Stimulated activated naive CD4-positive, alpha-beta T cell treated with Interleukin-2 at 50 U/mL for 16 hours (primary cell): ENCODE results near the gene SOCS2.
"Not testable (repeated sequence)": the region's sequence is repeated elsewhere in the genome, so short reads cannot be mapped to it uniquely, and the experiment has no call there.

ENCODE experiments used
- DNase-seq: peaks from one replicate; lab custom pipeline; 2025; lab: John Stamatoyannopoulos, UW

SOCS2 gene

DNA sequence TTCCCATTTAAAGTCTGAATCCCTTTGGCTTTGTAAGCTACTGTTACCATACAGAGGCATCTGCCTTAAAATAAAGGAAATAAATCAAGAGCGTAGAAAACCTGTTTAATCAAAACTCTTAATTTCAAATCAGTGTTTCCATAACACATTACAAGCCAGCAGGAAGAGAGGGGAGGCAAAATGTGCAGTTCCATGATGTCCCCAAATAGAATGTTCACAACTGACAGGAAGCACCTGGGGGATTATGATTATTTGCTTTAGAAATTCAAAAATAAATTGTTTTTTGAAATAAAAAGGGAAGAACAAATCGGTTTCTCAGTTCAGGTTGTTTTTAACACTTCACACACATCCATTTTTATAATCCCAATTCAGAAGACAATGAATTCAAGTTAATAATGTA lies 21.4 kb downstream of the SOCS2 start:
- DNase-seq, result no peak

DNA sequence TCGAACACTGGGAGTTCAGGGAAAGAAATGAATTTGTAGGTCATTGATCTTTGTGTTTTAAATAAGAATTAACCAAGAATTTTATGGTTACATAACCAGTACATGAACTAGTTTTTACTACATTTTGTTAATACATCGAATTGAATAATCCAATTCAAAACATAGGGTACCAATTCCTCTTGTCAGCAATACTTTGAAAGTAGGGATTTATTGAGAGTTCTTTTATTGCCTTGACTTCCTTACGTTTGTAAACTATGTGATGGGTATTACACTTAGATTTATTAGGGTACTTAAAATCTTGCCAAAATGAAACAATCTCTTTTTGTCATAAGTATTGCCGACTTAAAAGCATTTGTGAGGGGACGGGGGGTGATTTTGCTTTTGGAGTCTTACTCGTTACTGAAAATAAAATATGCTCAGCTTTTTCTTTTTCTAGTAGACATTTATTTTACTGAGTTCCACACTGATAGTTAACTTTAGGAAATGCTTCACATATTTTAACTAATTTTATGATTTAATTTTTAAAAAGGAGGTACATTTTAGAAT lies 22.4 kb downstream of the SOCS2 start:
- DNase-seq, result no peak

DNA sequence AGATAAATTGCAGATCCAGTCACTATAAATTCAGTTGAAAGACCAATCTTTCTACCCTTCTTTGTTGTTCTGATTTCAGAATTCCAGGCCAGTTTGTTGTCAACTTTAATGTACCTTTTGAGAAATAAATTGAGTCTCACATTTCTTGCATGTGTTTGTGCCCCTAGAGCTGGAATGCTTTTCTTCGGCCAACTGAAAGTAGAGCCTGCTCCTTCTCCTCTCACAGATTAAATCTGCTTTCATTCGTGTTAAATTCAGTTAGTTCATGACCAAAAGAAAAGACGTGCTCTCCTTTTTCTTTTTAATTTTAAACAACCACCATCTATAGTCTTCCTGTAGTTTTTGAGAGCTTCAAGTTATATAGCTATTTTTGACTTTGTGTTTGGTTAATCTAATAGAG lies 22.9 kb downstream of the SOCS2 start:
- no peak for DNase-seq

GRCh38 chr12:93597608-93598007 lies 25.1 kb downstream of the SOCS2 start:
- DNase-seq, result no peak

GRCh38 chr12:93599192-93599591 lies 26.7 kb downstream of the SOCS2 start:
- no peak for DNase-seq

DNA sequence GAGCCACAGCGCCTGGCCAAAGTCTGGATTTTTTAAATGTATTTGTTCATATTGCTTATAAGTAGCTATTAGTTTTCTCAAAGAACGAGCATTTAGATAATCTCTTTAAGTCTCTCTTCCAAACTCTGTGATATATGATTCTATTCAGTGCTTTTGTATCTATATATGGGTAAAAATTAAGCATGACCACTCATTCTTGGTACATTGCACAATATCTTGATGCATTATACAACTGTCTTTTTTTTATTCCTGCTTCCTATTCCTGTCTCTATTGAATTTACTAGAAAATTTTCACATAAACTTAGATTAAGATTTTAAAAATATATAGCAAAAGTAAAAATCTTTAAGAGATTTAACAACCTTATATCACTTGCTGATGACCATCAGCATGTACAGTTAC lies 29.1 kb downstream of the SOCS2 start:
- DNase-seq, result no peak

- no peak for DNase-seq
Observed at GRCh38 chr12:93602897-93603668, 30.6 kb downstream of the SOCS2 start.

DNA sequence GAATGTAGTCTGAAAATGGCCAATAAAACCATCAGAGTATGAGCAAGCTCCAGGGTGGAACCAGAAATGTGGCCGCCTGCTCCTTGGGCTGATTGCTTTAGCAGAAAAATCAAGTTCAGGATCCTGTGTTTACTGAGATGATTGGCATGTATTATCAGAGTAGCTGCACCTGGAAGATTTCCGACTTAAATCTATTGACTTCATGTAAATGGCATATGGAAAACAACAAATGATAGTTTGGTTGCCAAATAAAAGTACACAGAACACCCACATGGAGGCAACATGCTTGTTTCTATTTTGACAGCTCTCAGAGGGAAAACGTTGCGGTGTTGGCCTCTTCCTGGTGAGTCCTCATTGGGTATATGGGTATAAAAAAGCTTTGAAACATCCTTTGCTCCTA lies 31.3 kb downstream of the SOCS2 start:
- DNase-seq, result no peak

- DNase-seq, result no peak
Observed at GRCh38 chr12:93608313-93608712, 35.8 kb downstream of the SOCS2 start.

- DNase-seq, result no peak
Observed at GRCh38 chr12:93609281-93610192, 37.1 kb downstream of the SOCS2 start.

DNA sequence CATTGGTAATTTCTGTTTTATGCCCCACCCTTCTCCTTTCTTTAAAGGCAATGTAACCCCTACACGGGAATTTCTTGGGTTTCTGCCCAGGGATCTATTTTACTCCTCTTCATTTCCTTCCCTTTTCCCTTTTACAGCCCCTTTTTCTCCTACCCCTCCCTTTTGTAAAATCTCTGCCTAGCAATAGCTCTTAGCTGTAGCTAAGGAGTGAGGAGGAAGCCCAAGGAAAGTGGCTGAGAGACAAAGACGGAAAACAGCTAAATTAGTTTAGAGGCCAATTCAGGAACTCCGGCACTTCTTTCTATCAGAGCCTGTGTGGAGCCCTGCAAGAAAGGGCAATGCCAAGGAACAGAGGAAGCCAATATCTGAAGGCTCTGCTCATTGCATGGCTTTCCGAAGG lies 40.3 kb downstream of the SOCS2 start:
- DNase-seq, result no peak

DNA sequence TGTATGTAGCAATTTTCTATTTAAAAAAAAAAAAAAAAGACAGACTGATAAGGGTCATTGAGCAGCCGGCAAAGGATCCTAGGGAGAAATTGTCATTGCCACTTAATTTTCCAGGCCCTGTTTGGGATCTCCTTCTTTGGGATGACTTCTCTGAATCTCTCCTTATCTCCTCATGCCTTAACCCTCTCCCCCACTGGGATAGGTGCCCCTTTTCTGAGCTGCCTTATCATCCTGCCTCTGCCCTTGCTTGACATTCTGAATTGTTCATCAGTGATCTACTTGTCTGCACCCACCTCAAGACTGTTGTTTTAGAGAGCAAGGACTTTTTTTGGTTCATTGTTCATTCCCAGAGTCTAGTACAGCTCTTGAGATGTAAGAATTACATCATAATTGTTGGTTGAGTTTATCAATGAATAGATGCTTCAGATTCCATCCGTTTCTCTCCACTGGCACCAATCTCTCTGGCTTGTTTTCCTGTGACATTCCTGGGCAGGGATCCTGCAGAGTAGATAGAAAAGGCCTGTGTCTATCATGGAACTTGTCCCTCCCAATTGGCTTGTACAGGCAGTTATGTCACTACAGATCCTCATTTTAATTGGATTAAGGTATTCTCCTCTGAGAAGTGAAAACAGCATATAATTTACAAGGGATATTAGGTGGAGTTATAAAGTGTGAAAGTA lies 42.6 kb downstream of the SOCS2 start:
- no peak for DNase-seq

- no peak for DNase-seq
Observed at GRCh38 chr12:93616584-93617101, 44.2 kb downstream of the SOCS2 start.

DNA sequence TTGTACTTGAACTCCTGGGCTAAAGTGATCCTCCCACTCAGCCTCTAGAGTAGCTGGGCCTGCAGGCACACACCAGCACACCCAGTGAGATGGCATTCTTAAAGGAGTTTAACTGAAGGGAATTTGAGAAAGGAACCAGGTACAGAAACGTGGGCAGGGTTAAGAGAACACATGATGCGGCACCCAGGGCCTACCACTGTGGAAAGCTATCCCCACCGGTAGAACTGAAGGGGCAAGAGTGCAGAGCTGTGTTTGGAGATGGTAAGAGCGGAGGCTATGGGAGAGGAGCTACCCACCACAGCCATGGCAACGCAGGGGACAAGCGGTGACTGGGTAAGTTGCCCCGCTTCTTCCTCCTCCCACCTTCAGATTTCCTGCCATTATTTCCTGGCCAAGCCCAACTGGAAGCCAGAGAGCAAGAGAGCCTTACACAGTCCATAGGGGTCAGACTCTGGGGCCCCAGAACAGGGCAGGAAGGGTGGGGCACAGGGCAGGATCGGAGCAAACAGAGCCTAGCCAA lies 46.5 kb downstream of the SOCS2 start:
- DNase-seq, result no peak

- no peak for DNase-seq
Observed at GRCh38 chr12:93621986-93622385, 49.5 kb downstream of the SOCS2 start.

- DNase-seq, result no peak
Observed at GRCh38 chr12:93622485-93622884, 50.0 kb downstream of the SOCS2 start.

GRCh38 chr12:93624595-93625294 lies 52.3 kb downstream of the SOCS2 start:
- no peak for DNase-seq

DNA sequence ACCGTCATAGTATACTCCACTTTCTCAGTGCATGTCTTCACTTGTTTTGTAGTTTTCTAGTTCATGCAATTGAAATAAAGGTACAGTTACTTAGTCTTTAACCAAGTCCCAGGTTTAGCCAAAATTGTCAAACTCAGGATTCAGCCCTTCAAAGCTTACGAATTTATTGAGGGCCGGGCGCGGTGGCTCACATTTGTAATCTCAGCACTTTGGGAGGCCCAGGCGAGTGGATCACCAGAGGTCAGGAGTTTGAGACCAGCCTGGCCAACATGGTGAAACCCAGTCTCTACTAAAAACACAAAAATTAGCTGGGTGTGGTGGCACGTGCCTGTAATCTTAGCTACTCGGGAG lies 52.8 kb downstream of the SOCS2 start:
- not testable (repeated sequence) for DNase-seq

DNA sequence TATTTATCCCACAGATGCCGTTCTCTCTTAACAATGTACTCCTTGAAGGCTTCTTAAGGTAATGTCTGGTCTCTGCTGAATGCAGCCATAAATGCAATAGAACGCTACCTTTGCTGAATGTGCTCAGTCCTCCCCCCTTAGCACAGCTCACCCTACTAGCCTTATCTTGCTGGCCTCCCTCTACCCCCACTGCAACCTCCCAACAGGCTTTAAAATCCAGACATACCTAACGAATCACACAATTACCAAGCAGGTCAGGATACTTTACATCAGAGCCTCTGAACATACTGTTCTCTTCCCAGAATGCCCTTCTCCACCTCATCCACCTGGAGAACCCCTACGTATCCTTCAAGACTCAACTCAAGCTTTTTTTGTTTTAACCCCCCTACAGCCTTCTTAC lies 53.7 kb downstream of the SOCS2 start:
- no peak for DNase-seq
